Tibial nerve (tissue), 4 donors: ENCODE results near the gene CYP27A1. TPM values are rescaled to one million over a fixed set of nuclear protein-coding genes. Genes with fewer than 3 reads are reported as not detected.

Source experiments
- DNase-seq, 2 donors: peaks; one replicate each; pipeline ENCODE4 v3.0.0-alpha.2; 2019; ENCODE audit warnings: low spot score in 2 of 2
- H3K27ac ChIP-seq, 4 donors: fragments of 200-600 bp; sonication (generic) in 3 of 4; one replicate each; pipeline ENCODE4 v1.5.1; 2017 to 2019; ENCODE audit warnings: mild to moderate bottlenecking in 1 of 4
- H3K27me3 ChIP-seq, 2 donors: fragments of 200-600 bp; sonication (generic) in 1 of 2; one replicate each; pipeline versions ENCODE4 v1.5.1 to v1.6.0; 2017 to 2019
- H3K36me3 ChIP-seq, 3 donors: fragments of 200-600 bp; sonication (generic); one replicate each; pipeline ENCODE4 v1.5.1; 2018 to 2019
- H3K4me1 ChIP-seq, 4 donors: fragments of 200-600 bp; sonication (generic) in 3 of 4; one replicate each; pipeline ENCODE4 v1.5.1; 2017 to 2019
- H3K4me3 ChIP-seq, 4 donors: fragments of 200-600 bp; sonication (generic) in 3 of 4; one replicate each; pipeline ENCODE4 v1.5.1; 2017 to 2019; ENCODE audit warnings: mild to moderate bottlenecking in 1 of 4, moderate library complexity in 1 of 4
- H3K9me3 ChIP-seq, 4 donors: fragments of 200-600 bp; sonication (generic) in 3 of 4; one replicate each; pipeline ENCODE4 v1.5.1; 2017 to 2019
- EP300 ChIP-seq, 2 donors: sonication (generic); formaldehyde crosslinking; IDR thresholded peaks; one replicate each; pipeline ENCODE4 v1.6.1; 2017; ENCODE audit warnings: antibody characterized with exemption in 2 of 2, mild to moderate bottlenecking in 1 of 2
- POLR2A ChIP-seq, 2 donors: fragments of 450-650 bp; IDR thresholded peaks; one replicate each; pipeline ENCODE4 v1.6.1; 2017; ENCODE audit warnings: antibody characterized with exemption in 2 of 2, mild to moderate bottlenecking in 2 of 2, moderate library complexity in 2 of 2
- WGBS, 2 donors: methylation state at CpG; one replicate each; pipeline ENCODE4 v1.1.5; 2018; 5-methylcytosine and 5-hydroxymethylcytosine counted together
- total RNA-seq, 4 donors: library from RNA; depleted of rRNA; stranded (reverse); fragments of >200 nt; gene quantifications; one replicate each; pipeline ENCODE4 v1.1.0, GENCODE V29; 2016
- TF ChIP-seq, protein P1 (sequence below), 5 experiments: fragments of 200-600 bp in 3 of 5; fragments of 450-650 bp in 2 of 5; sonication (generic) in 3 of 5; IDR thresholded peaks; one replicate each; pipeline ENCODE4 v1.5.1; 2016 to 2019; ENCODE audit warnings: antibody characterized with exemption in 5 of 5, mild to moderate bottlenecking in 3 of 5, moderate library complexity in 2 of 5

The CYP27A1 gene
- total RNA-seq, 4 donors from 2014 or later = 57.6 to 92.4 (median 78.9) TPM

DNA sequence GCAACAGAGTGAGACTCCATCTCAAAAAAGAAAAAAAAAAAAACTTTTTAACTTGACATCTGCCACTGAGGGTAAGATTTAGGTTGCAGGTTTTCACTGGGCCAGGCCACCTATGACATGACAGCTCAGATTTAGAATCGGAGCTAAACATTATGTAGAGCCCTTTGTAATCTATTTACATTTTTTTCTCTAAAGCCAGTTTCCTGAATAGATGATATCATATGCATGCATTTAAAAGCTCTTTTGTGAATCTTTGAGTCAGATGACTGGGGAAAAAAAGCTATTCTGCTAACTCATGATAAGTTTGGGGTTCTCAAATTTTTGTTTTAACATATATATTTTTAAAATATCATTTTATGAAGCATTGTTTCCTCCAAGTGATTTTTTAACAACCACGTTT, 28.3 kb downstream of the CYP27A1 start:
- peaks cover 0 to 44% (median 16%) of the 10 kb centered on the region in 3 donors for H3K36me3 ChIP-seq
- 37 to 56% methylated on average over 2 of the region's 2 CpGs for WGBS, 2 donors
- TF ChIP-seq EP300 (IDR thresholded peaks at IDR 0.05) (no peak), POLR2A (IDR thresholded peaks at IDR 0.05) (no peak)
- TF ChIP-seq, protein P1, sequence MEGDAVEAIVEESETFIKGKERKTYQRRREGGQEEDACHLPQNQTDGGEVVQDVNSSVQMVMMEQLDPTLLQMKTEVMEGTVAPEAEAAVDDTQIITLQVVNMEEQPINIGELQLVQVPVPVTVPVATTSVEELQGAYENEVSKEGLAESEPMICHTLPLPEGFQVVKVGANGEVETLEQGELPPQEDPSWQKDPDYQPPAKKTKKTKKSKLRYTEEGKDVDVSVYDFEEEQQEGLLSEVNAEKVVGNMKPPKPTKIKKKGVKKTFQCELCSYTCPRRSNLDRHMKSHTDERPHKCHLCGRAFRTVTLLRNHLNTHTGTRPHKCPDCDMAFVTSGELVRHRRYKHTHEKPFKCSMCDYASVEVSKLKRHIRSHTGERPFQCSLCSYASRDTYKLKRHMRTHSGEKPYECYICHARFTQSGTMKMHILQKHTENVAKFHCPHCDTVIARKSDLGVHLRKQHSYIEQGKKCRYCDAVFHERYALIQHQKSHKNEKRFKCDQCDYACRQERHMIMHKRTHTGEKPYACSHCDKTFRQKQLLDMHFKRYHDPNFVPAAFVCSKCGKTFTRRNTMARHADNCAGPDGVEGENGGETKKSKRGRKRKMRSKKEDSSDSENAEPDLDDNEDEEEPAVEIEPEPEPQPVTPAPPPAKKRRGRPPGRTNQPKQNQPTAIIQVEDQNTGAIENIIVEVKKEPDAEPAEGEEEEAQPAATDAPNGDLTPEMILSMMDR (IDR thresholded peaks at IDR 0.05) = no peak
- DNase-seq = no peak
- no peaks in the 10 kb centered on the region for H3K9me3 ChIP-seq
- no peaks in the 10 kb centered on the region for H3K27me3 ChIP-seq
- H3K27ac ChIP-seq = no peak overlapping the region
- H3K4me3 ChIP-seq = no peak overlapping the region
- peaks cover 0 to 34% (median 10%) of the 10 kb centered on the region in 4 donors for H3K4me1 ChIP-seq

DNA sequence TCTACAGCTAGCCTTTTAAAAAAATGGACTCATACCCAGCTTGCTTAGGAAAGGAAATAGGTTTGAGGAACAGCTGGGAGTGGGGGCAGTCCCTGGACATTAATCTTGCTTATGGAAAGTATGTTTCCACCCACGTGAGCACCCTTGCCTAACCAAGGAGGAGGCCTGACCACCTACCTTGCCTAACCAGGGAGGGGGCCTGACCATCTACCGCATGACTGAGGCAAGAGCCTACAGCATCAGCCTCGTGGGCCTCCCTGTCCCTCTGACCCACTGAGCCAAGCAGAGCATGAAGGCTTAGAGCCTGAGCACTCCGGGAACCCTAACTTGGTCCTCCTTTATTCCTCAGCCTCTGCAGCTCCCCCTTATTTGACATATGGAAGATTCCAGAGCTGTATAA, 29.4 kb downstream of the CYP27A1 start:
- no peak overlapping the region for H3K27ac ChIP-seq
- H3K4me3 ChIP-seq = no peak overlapping the region
- DNase-seq = no peak
- H3K9me3 ChIP-seq = no peaks in the 10 kb centered on the region
- no peak for TF ChIP-seq POLR2A (IDR thresholded peaks at IDR 0.05)
- TF ChIP-seq, protein P1 (IDR thresholded peaks at IDR 0.05) = no peak
- TF ChIP-seq EP300 (IDR thresholded peaks at IDR 0.05) = no peak
- WGBS, 2 donors = 52 to 73% methylated on average over 4 of the region's 4 CpGs
- peaks cover 0 to 27% (median 4%) of the 10 kb centered on the region in 4 donors for H3K4me1 ChIP-seq
- H3K27me3 ChIP-seq = no peaks in the 10 kb centered on the region
- peaks cover 0 to 55% (median 16%) of the 10 kb centered on the region in 3 donors for H3K36me3 ChIP-seq

DNA sequence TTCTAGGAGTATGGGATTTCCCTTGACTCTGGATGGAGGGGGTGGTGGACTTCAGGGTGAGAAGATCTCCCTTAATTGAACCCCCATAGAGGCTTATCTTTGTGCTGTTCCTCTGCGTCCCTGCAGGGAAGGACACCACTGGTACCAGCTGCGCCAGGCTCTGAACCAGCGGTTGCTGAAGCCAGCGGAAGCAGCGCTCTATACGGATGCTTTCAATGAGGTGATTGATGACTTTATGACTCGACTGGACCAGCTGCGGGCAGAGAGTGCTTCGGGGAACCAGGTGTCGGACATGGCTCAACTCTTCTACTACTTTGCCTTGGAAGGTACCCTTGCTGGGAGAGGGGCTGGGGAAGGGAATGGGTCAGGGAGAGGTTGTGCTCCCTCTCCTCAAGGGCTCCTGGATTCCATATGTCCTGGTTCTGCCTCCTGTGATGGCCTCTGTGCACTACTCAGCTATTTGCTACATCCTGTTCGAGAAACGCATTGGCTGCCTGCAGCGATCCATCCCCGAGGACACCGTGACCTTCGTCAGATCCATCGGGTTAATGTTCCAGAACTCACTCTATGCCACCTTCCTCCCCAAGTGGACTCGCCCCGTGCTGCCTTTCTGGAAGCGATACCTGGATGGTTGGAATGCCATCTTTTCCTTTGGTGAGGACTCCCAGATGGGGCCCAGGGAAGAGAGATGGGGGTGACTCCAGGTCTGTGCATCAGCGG, 30.3 kb downstream of the CYP27A1 start:
- Histone ChIP-seq H3K9me3 (no peaks in the 10 kb centered on the region), H3K36me3 (peaks cover 0 to 64% (median 16%) of the 10 kb centered on the region in 3 donors), H3K4me3 (no peak overlapping the region), H3K27me3 (no peaks in the 10 kb centered on the region), H3K4me1 (peaks cover 0 to 19% (median 0%) of the 10 kb centered on the region in 4 donors), H3K27ac (no peak overlapping the region)
- TF ChIP-seq POLR2A (IDR thresholded peaks at IDR 0.05) (no peak), EP300 (IDR thresholded peaks at IDR 0.05) (no peak)
- TF ChIP-seq, protein P1 (IDR thresholded peaks at IDR 0.05) = no peak
- 95 to 96% methylated on average over 21 of the region's 21 CpGs for WGBS, 2 donors
- DNase-seq = no peak

DNA sequence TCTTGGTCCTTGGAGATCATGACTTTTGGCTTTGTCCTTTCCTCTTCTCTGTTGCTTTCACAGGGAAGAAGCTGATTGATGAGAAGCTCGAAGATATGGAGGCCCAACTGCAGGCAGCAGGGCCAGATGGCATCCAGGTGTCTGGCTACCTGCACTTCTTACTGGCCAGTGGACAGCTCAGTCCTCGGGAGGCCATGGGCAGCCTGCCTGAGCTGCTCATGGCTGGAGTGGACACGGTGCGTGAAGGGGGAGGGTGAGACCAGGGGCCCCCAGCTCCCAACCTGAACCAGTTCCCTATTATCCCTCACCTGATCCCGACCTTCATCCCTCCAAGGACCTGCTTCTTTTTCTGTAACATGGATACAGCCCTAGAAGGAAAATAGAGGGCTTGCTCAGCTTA, 30.9 kb downstream of the CYP27A1 start:
- TF ChIP-seq EP300 (IDR thresholded peaks at IDR 0.05) (no peak), POLR2A (IDR thresholded peaks at IDR 0.05) (no peak)
- TF ChIP-seq, protein P1 (IDR thresholded peaks at IDR 0.05) = no peak
- peaks cover 0 to 13% (median 0%) of the 10 kb centered on the region in 4 donors for H3K4me1 ChIP-seq
- H3K36me3 ChIP-seq = peaks cover 0 to 70% (median 16%) of the 10 kb centered on the region in 3 donors
- H3K27ac ChIP-seq = no peak overlapping the region
- no peaks in the 10 kb centered on the region for H3K9me3 ChIP-seq
- DNase-seq = no peak
- no peak overlapping the region for H3K4me3 ChIP-seq
- no peaks in the 10 kb centered on the region for H3K27me3 ChIP-seq
- WGBS, 2 donors = 89 to 90% methylated on average over 5 of the region's 5 CpGs

DNA sequence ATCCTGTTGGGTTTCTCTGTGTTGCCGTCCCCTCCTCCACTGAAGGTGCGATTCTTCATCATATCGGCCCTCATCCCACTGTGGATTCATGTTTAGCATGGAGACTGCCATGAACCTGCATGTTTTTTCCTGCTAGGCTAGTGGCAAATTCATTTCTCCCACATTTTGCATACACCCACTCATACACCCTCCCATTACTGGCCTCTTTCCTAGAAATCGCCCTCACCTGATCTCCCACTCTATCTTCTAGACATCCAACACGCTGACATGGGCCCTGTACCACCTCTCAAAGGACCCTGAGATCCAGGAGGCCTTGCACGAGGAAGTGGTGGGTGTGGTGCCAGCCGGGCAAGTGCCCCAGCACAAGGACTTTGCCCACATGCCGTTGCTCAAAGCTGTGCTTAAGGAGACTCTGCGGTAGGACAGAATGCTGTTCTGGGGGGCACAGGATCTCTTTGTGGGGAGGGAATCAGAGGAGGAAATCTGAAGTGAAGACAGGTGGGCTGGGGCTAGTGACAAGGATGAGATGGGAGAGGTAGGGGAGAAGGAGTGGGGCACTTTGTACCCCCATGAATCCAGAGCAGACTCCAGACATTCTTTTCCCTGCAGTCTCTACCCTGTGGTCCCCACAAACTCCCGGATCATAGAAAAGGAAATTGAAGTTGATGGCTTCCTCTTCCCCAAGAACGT, 32.0 kb downstream of the CYP27A1 start:
- peaks cover 0 to 81% (median 16%) of the 10 kb centered on the region in 3 donors for H3K36me3 ChIP-seq
- no peaks in the 10 kb centered on the region for H3K27me3 ChIP-seq
- H3K4me3 ChIP-seq = no peak overlapping the region
- no peaks in the 10 kb centered on the region for H3K9me3 ChIP-seq
- DNase-seq = no peak
- peaks cover 0 to 10% (median 0%) of the 10 kb centered on the region in 4 donors for H3K4me1 ChIP-seq
- WGBS, 2 donors = 84 to 85% methylated on average over 11 of the region's 11 CpGs
- no peak overlapping the region for H3K27ac ChIP-seq
- TF ChIP-seq, protein P1 (IDR thresholded peaks at IDR 0.05) = no peak
- TF ChIP-seq POLR2A (IDR thresholded peaks at IDR 0.05) (no peak), EP300 (IDR thresholded peaks at IDR 0.05) (no peak)
